HepG2 (cell line): ENCODE results near the gene LSMEM2. TPM values are rescaled to one million over a fixed set of nuclear protein-coding genes. Genes with fewer than 3 reads are reported as not detected.

ENCODE experiments used
- CAMTA2 ChIP-seq: sonication (generic); formaldehyde crosslinking; IDR thresholded peaks from 2 replicates; pipeline ENCODE4 v1.4.0; 2020; ENCODE audit warnings: mild to moderate bottlenecking, missing genetic modification reagents, borderline replicate concordance
- FLYWCH1 ChIP-seq: sonication (generic); formaldehyde crosslinking; IDR thresholded peaks from 2 replicates; pipeline ENCODE4 v1.8.1; 2023; ENCODE audit warnings: mild to moderate bottlenecking, missing genetic modification reagents
- HOXD1 ChIP-seq: sonication (generic); formaldehyde crosslinking; IDR thresholded peaks from 2 replicates; pipeline ENCODE4 v1.5.0; 2020; ENCODE audit warnings: missing genetic modification reagents
- MAFF ChIP-seq: IDR thresholded peaks from 2 replicates; pipeline ENCODE4 v1.6.1; 2011; ENCODE audit warnings: low read depth, low read length, improper control_type of control experiment
- MTA3 ChIP-seq: sonication (generic); formaldehyde crosslinking; IDR thresholded peaks from 2 replicates; pipeline ENCODE4 v1.4.0; 2020; ENCODE audit warnings: missing genetic modification reagents
- NCOA1 ChIP-seq: sonication (generic); formaldehyde crosslinking; IDR thresholded peaks from 2 replicates; pipeline ENCODE4 v1.9.0; 2021; ENCODE audit warnings: missing genetic modification reagents
- NCOR1 ChIP-seq: fragments of 200-600 bp; sonication (generic); IDR thresholded peaks from 2 replicates; pipeline ENCODE4 v1.7.0; 2017; ENCODE audit warnings: antibody characterized with exemption, low read length, borderline replicate concordance
- SALL1 ChIP-seq: sonication (generic); formaldehyde crosslinking; IDR thresholded peaks from 2 replicates; pipeline ENCODE4 v1.8.0; 2022; ENCODE audit warnings: mild to moderate bottlenecking, missing genetic modification reagents
- TAF1 ChIP-seq: sonication (generic); formaldehyde crosslinking; IDR thresholded peaks from 2 replicates; pipeline ENCODE4 v1.4.0; 2020; ENCODE audit warnings: missing genetic modification reagents
- ZFY ChIP-seq: sonication (generic); formaldehyde crosslinking; IDR thresholded peaks from 2 replicates; pipeline ENCODE4 v1.4.0; 2020; ENCODE audit warnings: missing genetic modification reagents
- ZNF263 ChIP-seq: sonication (generic); formaldehyde crosslinking; IDR thresholded peaks from 2 replicates; pipeline ENCODE4 v1.4.0; 2020; ENCODE audit warnings: missing genetic modification reagents
- ZNF329 ChIP-seq: sonication (generic); formaldehyde crosslinking; IDR thresholded peaks from 2 replicates; pipeline ENCODE4 v1.9.0; 2021; ENCODE audit warnings: low read depth, mild to moderate bottlenecking, missing genetic modification reagents
- ZNF780A ChIP-seq: sonication (generic); formaldehyde crosslinking; IDR thresholded peaks from 2 replicates; pipeline ENCODE4 v1.8.0; 2022; ENCODE audit warnings: mild to moderate bottlenecking, missing genetic modification reagents, moderate library complexity
- ZSCAN30 ChIP-seq: sonication (generic); formaldehyde crosslinking; IDR thresholded peaks from 2 replicates; pipeline ENCODE4 v1.5.0; 2020; ENCODE audit warnings: mild to moderate bottlenecking, missing genetic modification reagents
- polyA plus RNA-seq, 8 experiments: library from polyadenylated mRNA; depleted of rRNA in 3 of 8; stranded (reverse) in 7 of 8; unstranded in 1 of 8; fragments of >200 nt; fragmentation: Illumina TruSeq in 4 of 8; extraction: Trizol in 4 of 8; gene quantifications; 2 replicates each; pipeline versions ENCODE4 v1.2.1 to v1.2.3, GENCODE V29; 2011 to 2016; ENCODE audit warnings: low read depth in 4 of 8, missing spikeins in 1 of 8, mixed read lengths in 1 of 8; ENCODE audit not compliant: insufficient read depth in 1 of 8
- total RNA-seq, 5 experiments: library from RNA; depleted of rRNA; stranded (reverse); fragments of >200 nt; fragmentation: Illumina TruSeq; extraction: Trizol; gene quantifications; 2 replicates each; pipeline ENCODE4 v1.2.3, GENCODE V29; 2016; ENCODE audit warnings: low read depth in 1 of 5
- TF ChIP-seq, protein P1 (sequence below): sonication (generic); formaldehyde crosslinking; IDR thresholded peaks from 2 replicates; pipeline ENCODE4 v1.5.0; 2020; ENCODE audit warnings: missing genetic modification reagents, mild to moderate bottlenecking, borderline replicate concordance
- TF ChIP-seq, protein P2 (sequence below): sonication (generic); formaldehyde crosslinking; IDR thresholded peaks from 2 replicates; pipeline ENCODE4 v1.8.1; 2023; ENCODE audit warnings: mild to moderate bottlenecking, missing genetic modification reagents
- TF ChIP-seq, protein P3 (sequence below), 2 experiments: fragments of 450-650 bp in 1 of 2; sonication (generic) in 1 of 2; formaldehyde crosslinking in 1 of 2; IDR thresholded peaks; 2 replicates each; pipeline versions ENCODE4 v1.6.1 to v1.8.0; 2016 to 2022; ENCODE audit warnings: antibody characterized with exemption in 1 of 2, mild to moderate bottlenecking in 1 of 2, missing genetic modification reagents in 1 of 2
- TF ChIP-seq, protein P4 (sequence below): sonication (generic); formaldehyde crosslinking; IDR thresholded peaks from 2 replicates; pipeline ENCODE4 v1.5.0; 2020; ENCODE audit warnings: missing genetic modification reagents

Gene LSMEM2
- total and polyA plus RNA-seq, 2 of the 13 experiments (the other 11 are each of a cell fraction or from before 2014, with no cell fraction given): 0.07 to 0.41 TPM

DNA sequence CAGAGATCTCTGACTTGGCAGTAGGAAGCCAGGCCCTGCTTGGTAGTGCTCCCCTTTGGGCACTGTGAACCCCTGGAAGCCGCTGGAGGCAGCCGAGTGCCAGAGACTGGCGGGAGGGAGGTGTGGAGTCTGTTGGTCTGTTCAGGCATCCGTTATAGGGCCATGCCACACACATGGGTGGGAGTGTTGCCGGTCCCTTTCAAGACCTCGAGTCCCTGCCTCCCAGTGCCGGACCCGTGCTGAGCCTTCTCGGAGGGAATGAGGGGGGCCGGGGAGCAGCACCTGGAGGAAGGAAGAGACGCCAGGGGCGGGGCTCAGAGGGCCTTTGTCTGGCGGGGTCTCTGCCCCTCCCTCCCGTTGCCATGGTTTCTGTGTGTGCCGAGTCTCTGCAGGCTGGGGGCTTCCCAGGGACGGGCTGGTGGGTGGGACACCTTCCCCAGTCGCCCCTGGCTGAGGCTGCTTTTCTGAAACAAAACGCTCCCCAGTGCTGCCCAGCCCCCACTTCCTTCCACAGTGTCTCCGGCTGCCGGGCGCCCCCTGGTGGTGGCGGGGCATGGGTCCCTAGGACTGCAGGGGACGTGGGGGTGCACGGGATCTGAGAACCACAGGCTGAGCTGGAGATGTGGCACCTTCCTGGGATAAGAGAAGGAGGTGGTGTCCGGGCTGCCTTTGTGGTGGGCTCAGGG lies 32.9 kb upstream of the LSMEM2 start (continued):
- TF ChIP-seq, protein P1, sequence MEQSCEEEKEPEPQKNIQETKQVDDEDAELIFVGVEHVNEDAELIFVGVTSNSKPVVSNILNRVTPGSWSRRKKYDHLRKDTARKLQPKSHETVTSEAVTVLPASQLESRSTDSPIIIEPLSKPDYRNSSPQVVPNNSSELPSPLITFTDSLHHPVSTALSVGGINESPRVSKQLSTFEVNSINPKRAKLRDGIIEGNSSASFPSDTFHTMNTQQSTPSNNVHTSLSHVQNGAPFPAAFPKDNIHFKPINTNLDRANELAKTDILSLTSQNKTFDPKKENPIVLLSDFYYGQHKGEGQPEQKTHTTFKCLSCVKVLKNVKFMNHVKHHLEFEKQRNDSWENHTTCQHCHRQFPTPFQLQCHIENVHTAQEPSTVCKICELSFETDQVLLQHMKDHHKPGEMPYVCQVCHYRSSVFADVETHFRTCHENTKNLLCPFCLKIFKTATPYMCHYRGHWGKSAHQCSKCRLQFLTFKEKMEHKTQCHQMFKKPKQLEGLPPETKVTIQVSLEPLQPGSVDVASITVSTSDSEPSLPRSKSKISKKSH (CRISPR knock-in tag): peak; percentile 43; the same call in 1 of the 2 replicates
- TF ChIP-seq, protein P2, sequence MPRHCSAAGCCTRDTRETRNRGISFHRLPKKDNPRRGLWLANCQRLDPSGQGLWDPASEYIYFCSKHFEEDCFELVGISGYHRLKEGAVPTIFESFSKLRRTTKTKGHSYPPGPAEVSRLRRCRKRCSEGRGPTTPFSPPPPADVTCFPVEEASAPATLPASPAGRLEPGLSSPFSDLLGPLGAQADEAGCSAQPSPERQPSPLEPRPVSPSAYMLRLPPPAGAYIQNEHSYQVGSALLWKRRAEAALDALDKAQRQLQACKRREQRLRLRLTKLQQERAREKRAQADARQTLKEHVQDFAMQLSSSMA: 0 out of 2 replicates have a peak, but pooled peaks have one; percentile 35
- TF ChIP-seq HOXD1 (no peak), FLYWCH1 (CRISPR knock-in tag) (no peak), NCOA1 (no peak), MTA3 (no peak), ZNF263 (CRISPR knock-in tag) (peak; percentile 67), SALL1 (CRISPR knock-in tag) (peak; percentile 68), CAMTA2 (CRISPR knock-in tag) (no peak), TAF1 (CRISPR knock-in tag) (no peak), ZFY (CRISPR knock-in tag) (0 out of 2 replicates have a peak, but pooled peaks have one; percentile 16), ZSCAN30 (CRISPR knock-in tag) (no peak), MAFF (no peak), ZNF780A (CRISPR knock-in tag) (no peak), NCOR1 (no peak), ZNF329 (CRISPR knock-in tag) (no peak)
- TF ChIP-seq, protein P3, sequence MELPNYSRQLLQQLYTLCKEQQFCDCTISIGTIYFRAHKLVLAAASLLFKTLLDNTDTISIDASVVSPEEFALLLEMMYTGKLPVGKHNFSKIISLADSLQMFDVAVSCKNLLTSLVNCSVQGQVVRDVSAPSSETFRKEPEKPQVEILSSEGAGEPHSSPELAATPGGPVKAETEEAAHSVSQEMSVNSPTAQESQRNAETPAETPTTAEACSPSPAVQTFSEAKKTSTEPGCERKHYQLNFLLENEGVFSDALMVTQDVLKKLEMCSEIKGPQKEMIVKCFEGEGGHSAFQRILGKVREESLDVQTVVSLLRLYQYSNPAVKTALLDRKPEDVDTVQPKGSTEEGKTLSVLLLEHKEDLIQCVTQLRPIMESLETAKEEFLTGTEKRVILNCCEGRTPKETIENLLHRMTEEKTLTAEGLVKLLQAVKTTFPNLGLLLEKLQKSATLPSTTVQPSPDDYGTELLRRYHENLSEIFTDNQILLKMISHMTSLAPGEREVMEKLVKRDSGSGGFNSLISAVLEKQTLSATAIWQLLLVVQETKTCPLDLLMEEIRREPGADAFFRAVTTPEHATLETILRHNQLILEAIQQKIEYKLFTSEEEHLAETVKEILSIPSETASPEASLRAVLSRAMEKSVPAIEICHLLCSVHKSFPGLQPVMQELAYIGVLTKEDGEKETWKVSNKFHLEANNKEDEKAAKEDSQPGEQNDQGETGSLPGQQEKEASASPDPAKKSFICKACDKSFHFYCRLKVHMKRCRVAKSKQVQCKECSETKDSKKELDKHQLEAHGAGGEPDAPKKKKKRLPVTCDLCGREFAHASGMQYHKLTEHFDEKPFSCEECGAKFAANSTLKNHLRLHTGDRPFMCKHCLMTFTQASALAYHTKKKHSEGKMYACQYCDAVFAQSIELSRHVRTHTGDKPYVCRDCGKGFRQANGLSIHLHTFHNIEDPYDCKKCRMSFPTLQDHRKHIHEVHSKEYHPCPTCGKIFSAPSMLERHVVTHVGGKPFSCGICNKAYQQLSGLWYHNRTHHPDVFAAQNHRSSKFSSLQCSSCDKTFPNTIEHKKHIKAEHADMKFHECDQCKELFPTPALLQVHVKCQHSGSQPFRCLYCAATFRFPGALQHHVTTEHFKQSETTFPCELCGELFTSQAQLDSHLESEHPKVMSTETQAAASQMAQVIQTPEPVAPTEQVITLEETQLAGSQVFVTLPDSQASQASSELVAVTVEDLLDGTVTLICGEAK (IDR thresholded peaks at IDR 0.05): no peak
- TF ChIP-seq, protein P3 (CRISPR knock-in tag; IDR thresholded peaks at IDR 0.05): no peak
- TF ChIP-seq, protein P4, sequence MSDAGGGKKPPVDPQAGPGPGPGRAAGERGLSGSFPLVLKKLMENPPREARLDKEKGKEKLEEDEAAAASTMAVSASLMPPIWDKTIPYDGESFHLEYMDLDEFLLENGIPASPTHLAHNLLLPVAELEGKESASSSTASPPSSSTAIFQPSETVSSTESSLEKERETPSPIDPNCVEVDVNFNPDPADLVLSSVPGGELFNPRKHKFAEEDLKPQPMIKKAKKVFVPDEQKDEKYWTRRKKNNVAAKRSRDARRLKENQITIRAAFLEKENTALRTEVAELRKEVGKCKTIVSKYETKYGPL: no peak
